Measurements from ENCODE around the gene LRP2BP. TPM values are rescaled to one million over a fixed set of nuclear protein-coding genes. Genes with fewer than 3 reads are reported as not detected.

LRP2BP gene
- total and polyA plus RNA-seq, 2 experiments from 2014 or later = 0.28 to 1.7 TPM

DNA sequence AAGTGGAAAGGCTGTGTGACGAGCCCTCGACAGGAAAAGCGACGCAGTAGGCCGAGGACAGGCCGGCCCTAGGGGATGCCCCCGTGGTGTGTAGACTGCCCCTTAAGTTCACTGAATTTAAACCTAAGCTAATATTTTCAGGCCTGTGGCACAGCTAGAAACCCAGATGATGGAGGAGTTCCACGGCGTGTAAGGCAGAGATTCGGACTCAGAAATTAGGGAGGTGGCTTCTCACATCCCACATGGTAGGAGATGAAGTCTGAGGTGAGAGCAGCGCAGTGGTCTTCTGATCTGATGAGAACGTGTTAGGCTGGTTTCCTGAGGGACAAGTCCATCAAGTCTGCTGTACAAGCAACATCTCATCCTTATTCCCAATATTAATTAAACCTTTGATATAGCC, 7.8 kb downstream of the LRP2BP start:
- Histone ChIP-seq H3K9me2 (ENCODE audit: insufficient read depth) (no peaks in the 10 kb centered on the region), H3K27me3 (ENCODE audit: insufficient read depth) (no peaks in the 10 kb centered on the region), H3K4me3 (no peak overlapping the region), H2AFZ (no peak overlapping the region), H4K20me1 (replicated peaks; ENCODE audit: insufficient read depth) (no peaks in the 10 kb centered on the region), H3K79me2 (replicated peaks; ENCODE audit: insufficient read depth) (no peaks in the 10 kb centered on the region), H3K27ac (ENCODE audit: low read depth) (no peak overlapping the region), H3K4me2 (no peak overlapping the region), H3F3A (replicated peaks; ENCODE audit: low read depth) (no peaks in the 10 kb centered on the region), H3K36me3 (ENCODE audit: insufficient read depth) (no peaks in the 10 kb centered on the region), H3K4me1 (ENCODE audit: insufficient read depth) (no peaks in the 10 kb centered on the region)
- TF ChIP-seq ZNF331 (CRISPR knock-in tag; IDR thresholded peaks at IDR 0.05; ENCODE audit: low read depth) = no peak
- Mint-ChIP-seq H3K27me3 (ENCODE audit: insufficient read depth, low read depth, poor library complexity) (peaks cover 6% of the 10 kb centered on the region), H3K27ac (no peak overlapping the region), H3K4me3 (no peak overlapping the region), H3K4me1 (0 out of 3 replicates have a peak, but pooled peaks cover 2% of the 10 kb centered on the region), H3K36me3 (ENCODE audit: low read depth) (no peaks in the 10 kb centered on the region), H3K9me3 (peaks cover 3% of the 10 kb centered on the region; the same call in 1 of the 3 replicates)
- DNase-seq (ENCODE audit: low spot score) (no peak), ATAC-seq (no peak)

- Mint-ChIP-seq H3K4me3 (no peak overlapping the region), H3K27me3 (ENCODE audit: insufficient read depth, low read depth, poor library complexity) (peaks cover 4% of the 10 kb centered on the region), H3K9me3 (peaks cover 9% of the 10 kb centered on the region; the same call in 2 of the 3 replicates), H3K4me1 (0 out of 3 replicates have a peak, but pooled peaks cover 2% of the 10 kb centered on the region), H3K36me3 (ENCODE audit: low read depth) (peaks cover 10% of the 10 kb centered on the region), H3K27ac (no peak overlapping the region)
- H3K9me2 ChIP-seq (ENCODE audit: insufficient read depth) = no peaks in the 10 kb centered on the region
- TF ChIP-seq STAT1 (IDR thresholded peaks at IDR 0.05; ENCODE audit: unreplicated experiment) (no peak), EZH2phosphoT487 (IDR thresholded peaks at IDR 0.05; ENCODE audit: unreplicated experiment) (no peak), ZNF114 (CRISPR knock-in tag; IDR thresholded peaks at IDR 0.05) (no peak), CTCF (conservative IDR thresholded peaks at IDR 0.05; ENCODE audit: low read depth in 2 of 2) (no peak), NANOG (IDR thresholded peaks at IDR 0.05; ENCODE audit: borderline replicate concordance) (no peak)
- no peaks in the 10 kb centered on the region for H4K20me1 ChIP-seq (replicated peaks; ENCODE audit: insufficient read depth)
- H3F3A ChIP-seq (replicated peaks; ENCODE audit: low read depth) = no peaks in the 10 kb centered on the region
- H2AFZ ChIP-seq = no peak overlapping the region
- no peaks in the 10 kb centered on the region for H3K27me3 ChIP-seq (ENCODE audit: insufficient read depth)
- no peaks in the 10 kb centered on the region for H3K79me2 ChIP-seq (replicated peaks; ENCODE audit: insufficient read depth)
- H3K36me3 ChIP-seq (ENCODE audit: insufficient read depth) = no peaks in the 10 kb centered on the region
- no peaks in the 10 kb centered on the region for H3K4me1 ChIP-seq (ENCODE audit: insufficient read depth)
- ATAC-seq (no peak), DNase-seq (ENCODE audit: low spot score) (peak; percentile 21)
- H3K4me3 ChIP-seq = no peak overlapping the region
- H3K4me2 ChIP-seq = no peak overlapping the region
- H3K27ac ChIP-seq (ENCODE audit: low read depth) = no peak overlapping the region
Measured at GRCh38 chr4:185384930-185385331, 10.8 kb downstream of the LRP2BP start.

- no peak overlapping the region for H3K27ac Mint-ChIP-seq
- Histone ChIP-seq H3K4me2 (no peak overlapping the region), H3K4me1 (ENCODE audit: insufficient read depth) (no peaks in the 10 kb centered on the region), H3K27me3 (ENCODE audit: insufficient read depth) (no peaks in the 10 kb centered on the region), H3F3A (replicated peaks; ENCODE audit: low read depth) (no peaks in the 10 kb centered on the region), H2AFZ (no peak overlapping the region), H3K9me2 (ENCODE audit: insufficient read depth) (no peaks in the 10 kb centered on the region), H3K27ac (ENCODE audit: low read depth) (no peak overlapping the region), H3K4me3 (no peak overlapping the region), H4K20me1 (replicated peaks; ENCODE audit: insufficient read depth) (no peaks in the 10 kb centered on the region), H3K79me2 (replicated peaks; ENCODE audit: insufficient read depth) (no peaks in the 10 kb centered on the region), H3K36me3 (ENCODE audit: insufficient read depth) (no peaks in the 10 kb centered on the region)
- H3K4me1 Mint-ChIP-seq = 0 out of 3 replicates have a peak, but pooled peaks cover 2% of the 10 kb centered on the region
- DNase-seq (ENCODE audit: low spot score) (no peak), ATAC-seq (no peak)
- peaks cover 10% of the 10 kb centered on the region for H3K36me3 Mint-ChIP-seq (ENCODE audit: low read depth)
- peaks cover 9% of the 10 kb centered on the region; the same call in 2 of the 3 replicates for H3K9me3 Mint-ChIP-seq
- H3K4me3 Mint-ChIP-seq = no peak overlapping the region
- H3K27me3 Mint-ChIP-seq (ENCODE audit: insufficient read depth, low read depth, poor library complexity) = peaks cover 4% of the 10 kb centered on the region
- no peak for TF ChIP-seq NANOG (IDR thresholded peaks at IDR 0.05; ENCODE audit: borderline replicate concordance)
- TF ChIP-seq, protein P1, sequence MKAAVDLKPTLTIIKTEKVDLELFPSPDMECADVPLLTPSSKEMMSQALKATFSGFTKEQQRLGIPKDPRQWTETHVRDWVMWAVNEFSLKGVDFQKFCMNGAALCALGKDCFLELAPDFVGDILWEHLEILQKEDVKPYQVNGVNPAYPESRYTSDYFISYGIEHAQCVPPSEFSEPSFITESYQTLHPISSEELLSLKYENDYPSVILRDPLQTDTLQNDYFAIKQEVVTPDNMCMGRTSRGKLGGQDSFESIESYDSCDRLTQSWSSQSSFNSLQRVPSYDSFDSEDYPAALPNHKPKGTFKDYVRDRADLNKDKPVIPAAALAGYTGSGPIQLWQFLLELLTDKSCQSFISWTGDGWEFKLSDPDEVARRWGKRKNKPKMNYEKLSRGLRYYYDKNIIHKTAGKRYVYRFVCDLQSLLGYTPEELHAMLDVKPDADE (IDR thresholded peaks at IDR 0.05) = no peak
- no peak for TF ChIP-seq CTCF (conservative IDR thresholded peaks at IDR 0.05; ENCODE audit: low read depth in 2 of 2)
- TF ChIP-seq EZH2phosphoT487 (IDR thresholded peaks at IDR 0.05; ENCODE audit: unreplicated experiment) = no peak
- no peak for TF ChIP-seq REST (IDR thresholded peaks at IDR 0.05; ENCODE audit: unreplicated experiment)
- no peak for TF ChIP-seq CREB1 (CRISPR knock-in tag; IDR thresholded peaks at IDR 0.05; ENCODE audit: low read depth)
- no peak for TF ChIP-seq JUNB (IDR thresholded peaks at IDR 0.05; ENCODE audit: unreplicated experiment)
- TF ChIP-seq ZNF331 (CRISPR knock-in tag; IDR thresholded peaks at IDR 0.05; ENCODE audit: low read depth) = no peak
- no peak for TF ChIP-seq POLR2AphosphoS5 (IDR thresholded peaks at IDR 0.05; ENCODE audit: low read depth)
- TF ChIP-seq STAT1 (IDR thresholded peaks at IDR 0.05; ENCODE audit: unreplicated experiment) = no peak
Measured at GRCh38 chr4:185384061-185384460, 11.7 kb downstream of the LRP2BP start.
